SK-N-SH (cell line): ENCODE data around the gene EDN2.

Source experiments
- EP300 ChIP-seq, 2 experiments: IDR thresholded peaks; 2 replicates each; pipeline versions ENCODE4 v1.4.0 to v1.6.1; 2012; ENCODE audit warnings: borderline replicate concordance in 1 of 2, low read depth in 1 of 2, low read length in 1 of 2
- REST ChIP-seq: IDR thresholded peaks from 2 replicates; pipeline ENCODE4 v1.6.1; 2012; ENCODE audit warnings: mild to moderate bottlenecking, low read depth, low read length, moderate library complexity
- USF2 ChIP-seq: fragments of 150-350 bp; IDR thresholded peaks from 2 replicates; pipeline ENCODE4 v1.6.1; 2017; ENCODE audit warnings: antibody characterized with exemption, low read length, low read depth, borderline replicate concordance

- TF ChIP-seq USF2: no peak
- TF ChIP-seq REST: no peak
- no peak for TF ChIP-seq EP300 (IDR thresholded peaks at IDR 0.05; ENCODE audit: borderline replicate concordance in 1 of 2, low read depth in 1 of 2, low read length in 1 of 2)
Observed at GRCh38 chr1:41511239-41511540, 26.7 kb upstream of the EDN2 start.
